Right forelimb (tissue), 1 donor: ENCODE results near the gene POLRMT.
"Not testable (repeated sequence)": the region's sequence is repeated elsewhere in the genome, so short reads cannot be mapped to it uniquely, and the experiment has no call there.

ENCODE experiments used
- DNase-seq: peaks from one replicate; pipeline ENCODE4 v3.0.0-alpha.2; 2018

POLRMT gene

DNA sequence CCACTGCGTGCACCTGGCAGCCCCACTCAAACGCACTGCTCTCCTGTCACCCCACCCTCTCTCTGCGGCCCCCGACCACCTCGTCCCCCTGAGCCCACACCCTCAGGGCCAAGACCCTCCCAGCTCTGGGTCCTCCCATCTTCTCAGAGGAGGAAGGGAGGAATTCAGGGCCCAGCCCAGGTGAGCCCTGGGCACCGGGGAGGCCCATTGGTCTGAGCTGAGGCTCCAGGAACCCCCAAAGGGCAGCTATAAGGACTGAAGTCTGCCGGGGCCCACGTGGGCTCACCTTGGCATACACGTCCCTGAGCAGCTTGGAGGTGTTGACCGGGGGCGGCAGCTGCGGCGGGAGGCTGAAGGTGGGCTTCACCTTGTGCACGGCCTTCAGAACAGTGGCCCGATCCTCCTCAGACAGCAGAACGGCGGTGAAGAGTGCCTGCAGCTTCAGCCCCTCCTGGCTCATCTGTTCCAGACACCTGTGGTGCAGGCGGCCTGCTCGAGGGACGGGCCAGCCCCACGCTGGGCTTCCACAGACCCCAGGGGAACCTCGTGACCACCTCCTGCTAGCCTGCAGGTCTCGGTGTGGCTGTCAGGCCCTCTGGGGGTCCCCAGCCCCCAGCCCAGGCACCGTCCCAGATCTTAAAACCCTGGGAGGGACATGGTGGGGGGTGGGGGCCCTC lies 8.8 kb downstream of the POLRMT start:
- no peak for DNase-seq

- no peak for DNase-seq
Observed at GRCh38 chr19:623974-624373, 9.4 kb downstream of the POLRMT start.

DNA sequence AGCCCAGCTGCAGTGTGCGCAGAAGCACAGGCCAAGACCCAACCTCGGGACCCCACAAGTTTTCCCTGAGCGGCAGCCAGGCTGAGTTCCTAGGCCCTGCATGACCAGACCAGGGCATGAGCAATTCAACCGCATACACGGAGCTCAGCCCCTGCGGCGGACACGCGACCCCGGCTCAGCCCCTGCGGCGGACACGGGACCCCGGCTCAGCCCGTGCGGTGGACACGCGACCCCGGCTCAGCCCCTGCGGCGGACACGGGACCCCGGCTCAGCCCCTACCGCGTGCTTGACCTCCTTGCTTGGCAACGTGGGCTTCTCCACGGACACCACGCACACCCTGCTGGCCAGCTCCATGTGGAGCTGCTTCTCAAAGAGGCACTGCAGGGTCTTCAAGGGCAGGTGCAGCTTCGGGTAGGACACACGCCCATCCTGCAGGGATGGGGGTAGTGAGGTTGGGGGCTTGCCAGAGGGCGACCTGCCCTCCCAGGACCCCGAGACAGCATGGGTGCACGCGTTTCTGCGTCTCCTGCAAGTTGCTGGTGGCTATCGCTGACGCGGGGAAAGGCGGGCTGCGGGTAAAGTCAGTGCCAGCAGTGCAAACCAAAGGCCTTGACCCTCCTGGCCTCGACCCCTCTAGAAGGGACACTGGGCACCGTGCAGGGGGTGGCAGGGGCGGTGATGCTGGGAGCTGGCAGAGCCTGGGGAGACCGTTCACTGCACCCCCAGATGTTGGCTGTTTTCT lies 10.0 kb downstream of the POLRMT start:
- no peak for DNase-seq

DNA sequence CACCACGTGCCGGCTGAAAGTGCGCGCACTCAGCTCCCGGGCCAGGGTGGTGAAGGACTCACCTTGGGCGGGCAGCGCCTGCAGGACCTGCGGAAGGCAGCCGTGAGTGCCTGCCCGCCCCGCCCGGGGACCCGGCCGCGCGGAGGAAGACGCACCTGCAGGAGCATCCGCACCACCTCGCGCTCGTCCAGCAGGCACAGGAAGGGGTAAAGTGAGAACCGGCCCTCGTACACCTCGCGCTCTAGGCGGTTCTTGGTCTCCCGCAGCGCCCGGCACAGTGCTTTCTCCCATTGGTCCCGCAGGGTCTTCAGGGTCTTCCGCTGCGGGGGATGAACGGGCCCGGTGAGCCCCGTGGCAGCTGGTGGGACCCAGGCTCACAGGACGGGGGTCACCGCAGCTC lies 10.7 kb downstream of the POLRMT start:
- no peak for DNase-seq

GRCh38 chr19:621819-622218 lies 11.5 kb downstream of the POLRMT start:
- no peak for DNase-seq

GRCh38 chr19:621191-621590 lies 12.1 kb downstream of the POLRMT start:
- not testable (repeated sequence) for DNase-seq

DNA sequence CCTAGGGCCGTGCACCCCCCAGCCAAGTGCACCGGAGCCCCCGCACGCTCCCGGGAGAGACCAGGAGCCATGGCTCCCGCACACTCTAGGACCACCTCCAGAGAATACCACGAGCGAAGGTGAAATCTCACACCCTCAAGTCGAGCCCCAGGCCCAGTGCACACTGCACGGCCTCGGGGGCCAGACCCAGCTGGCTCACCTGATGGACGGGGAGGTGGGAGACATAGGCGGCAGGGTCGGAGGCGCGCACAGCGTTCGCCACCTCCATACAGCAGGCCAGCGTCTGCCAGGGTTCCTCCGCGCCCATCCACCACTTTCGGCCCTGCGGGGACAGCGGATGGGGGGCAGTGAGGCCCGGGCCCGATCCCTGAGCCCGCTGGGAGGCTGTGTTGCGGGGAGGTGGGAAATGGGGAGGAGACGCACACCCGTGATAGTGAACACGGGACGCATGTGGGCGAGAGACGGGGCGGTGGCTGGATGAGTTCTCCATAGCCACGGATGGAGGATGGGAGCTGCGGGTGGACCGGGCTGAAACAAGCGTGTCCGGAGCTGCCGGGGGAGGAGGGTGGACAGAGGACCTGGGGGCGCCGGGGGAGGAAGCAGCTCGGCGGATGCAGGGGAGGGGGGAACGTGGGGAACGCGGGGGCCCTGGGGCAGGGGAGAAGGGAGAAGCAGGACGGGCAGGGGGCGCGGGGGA lies 13.0 kb downstream of the POLRMT start:
- no peak for DNase-seq

- DNase-seq: no peak
Observed at GRCh38 chr19:619286-620002, 13.9 kb downstream of the POLRMT start.

- no peak for DNase-seq
Observed at GRCh38 chr19:618674-619285, 14.6 kb downstream of the POLRMT start.

DNA sequence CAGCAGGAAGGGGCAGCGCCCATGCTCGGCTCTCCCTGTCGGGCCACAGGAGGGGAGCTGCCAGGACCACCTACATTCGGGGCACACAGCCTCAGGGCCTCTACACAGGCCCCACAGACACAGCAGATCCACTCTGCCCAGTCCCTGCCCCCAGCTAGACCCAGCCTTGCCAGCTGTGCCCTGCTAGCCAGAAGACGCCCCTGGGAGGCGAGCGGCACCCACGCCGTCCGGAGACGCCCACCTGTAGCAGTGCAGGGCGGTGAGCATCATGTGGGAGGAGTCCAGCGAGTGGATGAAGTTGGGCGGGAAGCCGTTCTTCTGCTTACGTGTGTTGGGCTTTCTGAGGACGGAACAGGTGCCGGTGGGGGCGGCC lies 15.1 kb downstream of the POLRMT start:
- DNase-seq: no peak

- no peak for DNase-seq
Observed at GRCh38 chr19:617551-618246, 15.6 kb downstream of the POLRMT start.

GRCh38 chr19:616747-617526 lies 16.4 kb downstream of the POLRMT start:
- no peak for DNase-seq

DNA sequence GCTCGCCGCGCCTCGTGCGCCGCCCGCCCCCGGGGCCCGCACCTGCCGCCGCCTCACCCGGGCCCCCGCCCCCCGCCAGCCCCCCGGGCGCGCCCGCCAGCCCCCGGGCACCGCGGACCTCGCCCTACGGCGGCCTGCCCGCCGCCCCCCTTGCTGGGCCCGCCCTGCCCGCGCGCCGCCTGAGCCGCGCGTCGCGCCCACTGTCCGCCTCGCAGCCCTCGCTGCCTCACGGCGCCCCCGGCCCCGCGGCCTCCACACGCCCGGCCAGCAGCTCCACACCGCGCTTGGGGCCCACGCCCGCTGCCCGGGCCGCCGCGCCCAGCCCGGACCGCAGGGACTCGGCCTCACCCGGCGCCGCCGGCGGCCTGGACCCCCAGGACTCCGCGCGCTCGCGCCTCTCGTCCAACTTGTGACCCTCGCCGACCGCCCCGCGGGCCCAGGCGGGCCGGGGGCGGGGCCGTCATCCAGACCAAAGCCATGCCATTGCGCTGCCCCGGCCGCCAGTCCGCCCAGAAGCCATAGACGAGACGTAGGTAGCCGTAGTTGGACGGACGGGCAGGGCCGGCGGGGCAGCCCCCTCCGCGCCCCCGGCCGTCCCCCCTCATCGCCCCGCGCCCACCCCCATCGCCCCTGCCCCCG lies 17.2 kb downstream of the POLRMT start:
- no peak for DNase-seq

GRCh38 chr19:615619-616018 lies 17.7 kb downstream of the POLRMT start:
- DNase-seq: no peak

- DNase-seq: no peak
Observed at GRCh38 chr19:613732-614567, 19.4 kb downstream of the POLRMT start.

DNA sequence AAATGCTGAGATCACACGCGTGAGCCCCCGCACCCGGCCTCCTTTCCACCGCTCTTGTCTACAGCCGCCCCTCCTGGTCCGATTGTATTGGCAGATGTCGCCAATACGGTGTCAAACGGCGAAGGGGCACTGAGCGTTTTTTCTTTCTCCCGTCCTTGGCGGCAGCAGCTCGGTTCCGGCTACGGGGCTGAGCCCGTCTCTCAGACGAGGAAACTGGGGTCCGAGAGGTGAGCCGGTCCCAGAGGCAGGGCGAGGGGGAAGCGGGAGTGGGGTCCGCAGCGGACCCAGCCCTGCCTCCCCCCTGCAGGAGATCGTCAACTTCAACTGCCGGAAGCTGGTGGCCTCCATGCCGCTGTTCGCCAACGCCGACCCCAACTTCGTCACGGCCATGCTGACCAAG lies 20.4 kb downstream of the POLRMT start:
- no peak for DNase-seq

GRCh38 chr19:611481-611868 lies 21.9 kb downstream of the POLRMT start:
- DNase-seq: no peak

GRCh38 chr19:610801-611480 lies 22.4 kb downstream of the POLRMT start:
- DNase-seq: no peak

DNA sequence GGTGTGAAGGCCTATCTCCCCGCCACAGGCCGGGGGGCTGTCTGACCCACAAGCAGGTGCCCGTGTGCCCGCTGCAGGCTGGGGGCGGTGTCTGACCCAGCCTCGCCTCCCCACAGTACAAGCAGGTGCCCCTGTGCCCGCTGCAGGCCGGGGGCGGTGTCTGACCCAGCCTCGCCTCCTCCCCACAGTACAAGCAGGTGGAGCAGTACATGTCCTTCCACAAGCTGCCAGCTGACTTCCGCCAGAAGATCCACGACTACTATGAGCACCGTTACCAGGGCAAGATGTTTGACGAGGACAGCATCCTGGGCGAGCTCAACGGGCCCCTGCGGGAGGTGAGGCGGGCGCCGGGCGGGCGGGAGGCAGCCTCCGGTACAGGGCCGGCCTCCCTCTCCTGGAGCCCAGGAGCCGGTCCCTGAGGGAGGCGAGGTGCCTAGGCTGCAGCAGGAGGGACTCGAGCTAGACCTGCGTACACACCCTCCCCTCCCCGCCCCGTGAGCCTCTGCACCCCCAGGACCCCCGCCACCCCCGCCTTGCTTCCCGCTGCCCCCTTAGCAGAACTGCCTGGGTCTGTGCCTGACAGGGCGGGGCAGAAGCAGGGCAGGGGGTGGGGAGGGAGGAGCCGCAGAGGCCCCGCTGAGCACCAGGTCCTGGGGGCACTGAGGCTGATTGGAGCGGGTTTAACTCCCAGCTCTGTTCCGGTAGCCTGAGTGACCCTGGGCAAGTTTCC lies 23.1 kb downstream of the POLRMT start:
- no peak for DNase-seq
